B cell (primary cell): ENCODE data around the gene JAK1. TPM values are rescaled to one million over a fixed set of nuclear protein-coding genes. Genes with fewer than 3 reads are reported as not detected.

Experiments
- ATAC-seq: fragments of 200-7000 bp; cut with Tn5 transposase; one replicate; pipeline ENCODE4 v1.10.0; 2021; ENCODE audit warnings: low read depth, mild to moderate bottlenecking, moderate number of reproducible peaks, moderate library complexity
- CTCF ChIA-PET: fragments of 350-600 bp; sonication (Branson Sonifier 250); formaldehyde crosslinking; loops from one replicate; lab custom pipeline; 2021; ENCODE audit warnings: antibody characterized with exemption, inconsistent platforms; lab: Charles Lee
- POLR2A ChIA-PET: fragments of 350-600 bp; sonication (Branson Sonifier 250); formaldehyde crosslinking; loops from one replicate; lab custom pipeline; 2021; ENCODE audit warnings: antibody characterized with exemption; lab: Charles Lee
- DNase-seq: peaks from one replicate; pipeline ENCODE4 v3.0.0; 2013
- H2AFZ ChIP-seq: 2 replicates; pipeline ENCODE4 v1.6.1; 2012; ENCODE audit warnings: mild to moderate bottlenecking, low read depth, low read length; ENCODE audit not compliant: insufficient read depth, poor library complexity, severe bottlenecking
- H3K27ac ChIP-seq, 2 donors: 1 replicate in 1 of 2; 2 replicates in 1 of 2; pipeline ENCODE4 v1.5.1; 2012 to 2013; ENCODE audit warnings: low read length in 2 of 2, mild to moderate bottlenecking in 2 of 2, moderate library complexity in 1 of 2
- H3K27me3 ChIP-seq, 4 experiments: fragments of 200-600 bp in 1 of 4; sonication (generic) in 1 of 4; replicated peaks in 1 of 4; 1 replicate in 2 of 4; 2 replicates in 2 of 4; pipeline versions ENCODE4 v1.6.1 to v1.7.0; 2013 to 2016; ENCODE audit warnings: low read length in 3 of 4, mild to moderate bottlenecking in 2 of 4, mixed read lengths in 1 of 4, moderate library complexity in 1 of 4; ENCODE audit not compliant: insufficient read depth in 4 of 4, control insufficient read depth in 3 of 4; ENCODE audit errors: control extremely low read depth in 1 of 4
- H3K36me3 ChIP-seq, 2 experiments: replicated peaks in 1 of 2; 1 replicate in 1 of 2; 2 replicates in 1 of 2; pipeline versions ENCODE4 v1.6.1 to v1.7.1; 2013; ENCODE audit warnings: low read length in 1 of 2; ENCODE audit not compliant: insufficient read depth in 2 of 2, control insufficient read depth in 1 of 2; ENCODE audit errors: control extremely low read depth in 1 of 2, extremely low read depth in 1 of 2
- H3K4me1 ChIP-seq, 2 donors: fragments of 200-600 bp in 1 of 2; sonication (generic) in 1 of 2; 1 replicate in 1 of 2; 2 replicates in 1 of 2; pipeline versions ENCODE4 v1.5.1 to v1.6.1; 2013 to 2017; ENCODE audit warnings: low read length in 2 of 2; ENCODE audit not compliant: control insufficient read depth in 2 of 2, insufficient read depth in 2 of 2
- H3K4me2 ChIP-seq: replicated peaks from 2 replicates; pipeline ENCODE3; 2012; ENCODE audit warnings: mild to moderate bottlenecking, low read depth, low read length; ENCODE audit not compliant: poor library complexity, severe bottlenecking
- H3K4me3 ChIP-seq, 5 experiments: fragments of 200-600 bp in 1 of 5; sonication (generic) in 1 of 5; 1 replicate in 3 of 5; 2 replicates in 2 of 5; pipeline versions ENCODE4 v1.5.1 to v1.7.0; 2011 to 2016; ENCODE audit warnings: low read length in 4 of 5, mild to moderate bottlenecking in 4 of 5, low read depth in 2 of 5, control low read depth in 1 of 5, moderate library complexity in 1 of 5; ENCODE audit not compliant: insufficient read depth in 1 of 5; ENCODE audit errors: control extremely low read depth in 1 of 5, extremely low read depth in 1 of 5
- H3K79me2 ChIP-seq: fragments of 200-600 bp; sonication (generic); one replicate; pipeline ENCODE4 v1.6.0; 2016; ENCODE audit warnings: low read length; ENCODE audit not compliant: control insufficient read depth, insufficient read depth
- H3K9ac ChIP-seq: fragments of 200-600 bp; sonication (generic); 2 replicates; pipeline ENCODE4 v1.6.1; 2017; ENCODE audit warnings: mild to moderate bottlenecking, low read length, moderate library complexity
- H3K9me3 ChIP-seq, 3 donors: one replicate each; pipeline versions ENCODE4 v1.6.1 to v1.7.1; 2013; ENCODE audit warnings: low read length in 2 of 3; ENCODE audit not compliant: control insufficient read depth in 2 of 3, insufficient read depth in 1 of 3; ENCODE audit errors: control extremely low read depth in 1 of 3
- H4K20me1 ChIP-seq: 2 replicates; pipeline ENCODE4 v1.6.0; 2012; ENCODE audit warnings: mild to moderate bottlenecking, low read length; ENCODE audit not compliant: insufficient read depth, control insufficient read depth, poor library complexity, severe bottlenecking
- H3K27ac Mint-ChIP-seq: one replicate; pipeline ENCODE4 v1.8.0; 2021; ENCODE audit warnings: mixed read lengths
- H3K27me3 Mint-ChIP-seq: one replicate; pipeline ENCODE4 v1.8.0; 2021; ENCODE audit warnings: mixed read lengths
- H3K4me1 Mint-ChIP-seq: one replicate; pipeline ENCODE4 v1.8.0; 2021; ENCODE audit warnings: mixed read lengths
- H3K4me3 Mint-ChIP-seq: one replicate; pipeline ENCODE4 v1.8.0; 2021; ENCODE audit warnings: mixed read lengths
- H3K9me3 Mint-ChIP-seq: one replicate; pipeline ENCODE4 v1.8.0; 2022; ENCODE audit warnings: mixed read lengths; ENCODE audit not compliant: insufficient read depth
- CTCF ChIP-seq: fragments of 200-600 bp; IDR thresholded peaks from one replicate; pipeline ENCODE4 v1.8.0; 2022; ENCODE audit warnings: antibody characterized with exemption, mild to moderate bottlenecking
- EZH2 ChIP-seq: IDR thresholded peaks from 2 replicates; pipeline ENCODE4 v1.6.1; 2012; ENCODE audit warnings: borderline replicate concordance, low read depth, mild to moderate bottlenecking, moderate library complexity, low read length; ENCODE audit not compliant: insufficient read depth, poor library complexity, severe bottlenecking
- WGBS: methylation state at CpG from one replicate; pipeline ENCODE4 v1.1.5; 2013; ENCODE audit warnings: missing lambda C conversion rate; ENCODE audit not compliant: insufficient coverage; 5-methylcytosine and 5-hydroxymethylcytosine counted together
- intact Hi-C: fragments of 100-400 bp; cut with micrococcal nuclease; formaldehyde crosslinking; loops from one replicate; pipeline ENCODE4 v1.10.0; 2022
- polyA plus RNA-seq: library from polyadenylated mRNA; depleted of rRNA; stranded (reverse); fragments of >200 nt; gene quantifications from 2 replicates; pipeline ENCODE4 v1.2.3, GENCODE V29; 2012
- total RNA-seq, 2 donors: library from RNA; stranded (reverse); fragments of 120-200 nt in 1 of 2; gene quantifications; 1 replicate in 1 of 2; 2 replicates in 1 of 2; pipeline versions ENCODE4 v1.2.3 to v1.2.4, GENCODE V29; 2013 to 2022

Gene JAK1
- total and polyA plus RNA-seq, 2 donors (not counting 1 experiment from before 2014, with no cell fraction given): 99.0 to 244 TPM

- Histone ChIP-seq H3K4me3 (no peak overlapping the region), H3K9ac (no peak overlapping the region), H3K27ac (no peak overlapping the region), H3K4me1 (peaks cover 15 to 17% of the 10 kb centered on the region in 2 donors), H3K4me2 (no peak overlapping the region), H3K27me3 (no peaks in the 10 kb centered on the region), H3K9me3 (no peaks in the 10 kb centered on the region), H3K36me3 (peaks cover 11 to 91% of the 10 kb centered on the region in 2 experiments), H4K20me1 (peaks cover 16% of the 10 kb centered on the region), H2AFZ (no peak overlapping the region), H3K79me2 (peaks cover 11% of the 10 kb centered on the region)
- ChIA-PET POLR2A (no interaction called here), CTCF (no interaction called here)
- no peak overlapping the region for H3K4me3 Mint-ChIP-seq
- TF ChIP-seq CTCF: no peak
- no peak for TF ChIP-seq EZH2
- intact Hi-C loops: no loop called here
- no CpG with 5 or more reads among the region's 7 CpGs for WGBS
- H3K9me3 Mint-ChIP-seq: no peaks in the 10 kb centered on the region
- DNase-seq (no peak), ATAC-seq (no peak)
- H3K4me1 Mint-ChIP-seq: peaks cover 17% of the 10 kb centered on the region
- no peak overlapping the region for H3K27ac Mint-ChIP-seq
- no peaks in the 10 kb centered on the region for H3K27me3 Mint-ChIP-seq
Observed at GRCh38 chr1:64838486-64838885, 127.9 kb downstream of the JAK1 start.

GRCh38 chr1:64836802-64837201, 129.5 kb downstream of the JAK1 start:
- no peak overlapping the region for H3K27ac ChIP-seq
- DNase-seq (no peak), ATAC-seq (no peak)
- H3K4me1 Mint-ChIP-seq: peaks cover 4% of the 10 kb centered on the region
- ChIA-PET CTCF (no interaction called here), POLR2A (no interaction called here)
- H3K9me3 Mint-ChIP-seq: no peaks in the 10 kb centered on the region
- peaks cover 5 to 7% of the 10 kb centered on the region in 2 donors for H3K4me1 ChIP-seq
- H3K4me3 Mint-ChIP-seq: no peak overlapping the region
- no peaks in the 10 kb centered on the region for H3K27me3 ChIP-seq
- peaks cover 11% of the 10 kb centered on the region for H3K79me2 ChIP-seq
- no peak overlapping the region for H2AFZ ChIP-seq
- no peak overlapping the region for H3K9ac ChIP-seq
- no peak overlapping the region for H3K4me2 ChIP-seq
- H3K9me3 ChIP-seq: no peaks in the 10 kb centered on the region
- over 99% methylated on average over 8 of the region's 8 CpGs for WGBS
- no peak overlapping the region for H3K4me3 ChIP-seq
- TF ChIP-seq EZH2 (no peak), CTCF (no peak)
- no peak overlapping the region for H3K27ac Mint-ChIP-seq
- no peaks in the 10 kb centered on the region for H3K27me3 Mint-ChIP-seq
- H3K36me3 ChIP-seq: peaks cover 10 to 92% of the 10 kb centered on the region in 2 experiments
- intact Hi-C loops: no loop called here
- peaks cover 6% of the 10 kb centered on the region for H4K20me1 ChIP-seq
